Glutamatergic neuron (in vitro differentiated cells): ENCODE measurements around the gene CARD14. TPM values are rescaled to one million over a fixed set of nuclear protein-coding genes. Genes with fewer than 3 reads are reported as not detected.

ENCODE experiments used
- DNase-seq: peaks from one replicate; pipeline ENCODE4 v3.0.0; 2022
- H3K27ac Mint-ChIP-seq: one replicate; pipeline ENCODE4 v1.8.0; 2020; ENCODE audit warnings: mild to moderate bottlenecking, mixed read lengths, inconsistent platforms; ENCODE audit not compliant: unreplicated experiment
- H3K27me3 Mint-ChIP-seq: one replicate; pipeline ENCODE4 v1.8.0; 2020; ENCODE audit warnings: mild to moderate bottlenecking, moderate library complexity, mixed read lengths, inconsistent platforms; ENCODE audit not compliant: unreplicated experiment
- H3K36me3 Mint-ChIP-seq: one replicate; pipeline ENCODE4 v1.8.0; 2020; ENCODE audit warnings: mild to moderate bottlenecking, mixed read lengths, inconsistent platforms; ENCODE audit not compliant: unreplicated experiment
- H3K4me1 Mint-ChIP-seq: one replicate; pipeline ENCODE4 v1.8.0; 2020; ENCODE audit warnings: mild to moderate bottlenecking, low read depth, mixed read lengths, inconsistent platforms; ENCODE audit not compliant: unreplicated experiment
- H3K4me3 Mint-ChIP-seq: one replicate; pipeline ENCODE4 v1.8.0; 2020; ENCODE audit warnings: mild to moderate bottlenecking, mixed read lengths, inconsistent platforms; ENCODE audit not compliant: unreplicated experiment
- H3K9me3 Mint-ChIP-seq: one replicate; pipeline ENCODE4 v1.8.0; 2020; ENCODE audit warnings: mild to moderate bottlenecking, moderate library complexity, mixed read lengths, inconsistent platforms; ENCODE audit not compliant: unreplicated experiment
- total RNA-seq: library from RNA; stranded (reverse); fragmentation: NEBNext Ultra II Directional; extraction: Animal tissue kit (Norgen Biotek cat#: 25700); gene quantifications from one replicate; pipeline ENCODE4 v1.2.1, GENCODE V29; 2021; ENCODE audit not compliant: unreplicated experiment
- TF ChIP-seq, protein P1 (sequence below): fragments of 200-600 bp; sonication (generic); IDR thresholded peaks from one replicate; pipeline ENCODE4 v1.5.0; 2021; ENCODE audit not compliant: partially characterized antibody, unreplicated experiment

The CARD14 gene
- total RNA-seq, 1 donor from 2014 or later = 1.1 TPM

DNA sequence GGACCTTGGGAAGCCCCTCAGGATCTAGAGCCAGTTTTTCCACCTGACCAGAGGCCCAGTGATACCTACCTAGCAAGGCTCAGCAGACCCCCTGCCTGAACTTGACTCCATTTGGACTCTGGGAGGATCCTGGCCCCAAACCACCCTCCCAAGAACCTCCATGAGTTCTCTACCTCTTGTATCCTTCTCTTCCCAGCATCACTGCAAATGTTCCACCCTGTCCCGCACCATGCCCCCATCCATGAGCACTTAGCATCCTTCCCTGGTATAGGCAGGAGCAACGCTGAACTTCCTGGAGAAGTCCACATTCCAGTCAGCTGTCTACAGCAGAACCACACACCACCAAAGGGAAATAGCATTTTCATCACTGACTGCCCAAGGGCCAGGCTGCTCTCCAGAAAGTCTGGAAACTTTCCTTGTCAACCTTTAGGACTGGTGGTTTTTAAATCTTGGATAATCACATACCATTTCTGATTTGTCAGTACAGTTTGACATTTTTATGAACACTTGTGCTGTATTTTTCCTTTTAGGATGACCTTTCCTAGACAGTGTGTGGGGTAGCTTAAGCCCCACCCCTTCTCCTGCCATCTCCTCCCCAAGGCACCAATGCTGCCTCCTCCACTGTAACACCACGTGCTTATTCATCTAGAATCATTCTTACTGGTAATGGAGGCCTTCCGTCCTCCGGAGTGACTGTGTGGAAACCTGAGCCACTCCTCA is 36.8 kb upstream of the CARD14 start:
- Mint-ChIP-seq H3K36me3 (no peaks in the 10 kb centered on the region), H3K27me3 (no peaks in the 10 kb centered on the region)

GRCh38 chr17:80133626-80133970 is 36.2 kb upstream of the CARD14 start:
- Mint-ChIP-seq H3K36me3 (no peaks in the 10 kb centered on the region), H3K27ac (no peak overlapping the region)

More for the DNA sequence above, 36.8 kb upstream of the CARD14 start:
- Mint-ChIP-seq H3K4me3 (no peak overlapping the region), H3K9me3 (peaks cover 1% of the 10 kb centered on the region), H3K27ac (no peak overlapping the region), H3K4me1 (peaks cover 6% of the 10 kb centered on the region)
- no peak for DNase-seq
- TF ChIP-seq, protein P1, sequence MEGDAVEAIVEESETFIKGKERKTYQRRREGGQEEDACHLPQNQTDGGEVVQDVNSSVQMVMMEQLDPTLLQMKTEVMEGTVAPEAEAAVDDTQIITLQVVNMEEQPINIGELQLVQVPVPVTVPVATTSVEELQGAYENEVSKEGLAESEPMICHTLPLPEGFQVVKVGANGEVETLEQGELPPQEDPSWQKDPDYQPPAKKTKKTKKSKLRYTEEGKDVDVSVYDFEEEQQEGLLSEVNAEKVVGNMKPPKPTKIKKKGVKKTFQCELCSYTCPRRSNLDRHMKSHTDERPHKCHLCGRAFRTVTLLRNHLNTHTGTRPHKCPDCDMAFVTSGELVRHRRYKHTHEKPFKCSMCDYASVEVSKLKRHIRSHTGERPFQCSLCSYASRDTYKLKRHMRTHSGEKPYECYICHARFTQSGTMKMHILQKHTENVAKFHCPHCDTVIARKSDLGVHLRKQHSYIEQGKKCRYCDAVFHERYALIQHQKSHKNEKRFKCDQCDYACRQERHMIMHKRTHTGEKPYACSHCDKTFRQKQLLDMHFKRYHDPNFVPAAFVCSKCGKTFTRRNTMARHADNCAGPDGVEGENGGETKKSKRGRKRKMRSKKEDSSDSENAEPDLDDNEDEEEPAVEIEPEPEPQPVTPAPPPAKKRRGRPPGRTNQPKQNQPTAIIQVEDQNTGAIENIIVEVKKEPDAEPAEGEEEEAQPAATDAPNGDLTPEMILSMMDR = no peak

GRCh38 chr17:80137131-80137530 is 32.7 kb upstream of the CARD14 start:
- Mint-ChIP-seq H3K27ac (no peak overlapping the region), H3K27me3 (no peaks in the 10 kb centered on the region), H3K36me3 (no peaks in the 10 kb centered on the region), H3K4me3 (no peak overlapping the region), H3K9me3 (no peaks in the 10 kb centered on the region), H3K4me1 (no peaks in the 10 kb centered on the region)
- TF ChIP-seq, protein P1 = no peak
- DNase-seq = no peak

More at GRCh38 chr17:80133626-80133970, 36.2 kb upstream of the CARD14 start:
- DNase-seq = no peak
- TF ChIP-seq, protein P1 = no peak
- H3K9me3 Mint-ChIP-seq = peaks cover 1% of the 10 kb centered on the region
- H3K4me3 Mint-ChIP-seq = no peak overlapping the region
- H3K4me1 Mint-ChIP-seq = peaks cover 4% of the 10 kb centered on the region
- no peaks in the 10 kb centered on the region for H3K27me3 Mint-ChIP-seq

- H3K36me3 Mint-ChIP-seq = no peaks in the 10 kb centered on the region
- no peaks in the 10 kb centered on the region for H3K4me1 Mint-ChIP-seq
- H3K4me3 Mint-ChIP-seq = no peak overlapping the region
- no peaks in the 10 kb centered on the region for H3K27me3 Mint-ChIP-seq
- TF ChIP-seq, protein P1 = no peak
- H3K27ac Mint-ChIP-seq = no peak overlapping the region
- DNase-seq = no peak
- no peaks in the 10 kb centered on the region for H3K9me3 Mint-ChIP-seq
These were observed 30.9 kb upstream of the CARD14 start for GRCh38 chr17:80138856-80139426.

DNA sequence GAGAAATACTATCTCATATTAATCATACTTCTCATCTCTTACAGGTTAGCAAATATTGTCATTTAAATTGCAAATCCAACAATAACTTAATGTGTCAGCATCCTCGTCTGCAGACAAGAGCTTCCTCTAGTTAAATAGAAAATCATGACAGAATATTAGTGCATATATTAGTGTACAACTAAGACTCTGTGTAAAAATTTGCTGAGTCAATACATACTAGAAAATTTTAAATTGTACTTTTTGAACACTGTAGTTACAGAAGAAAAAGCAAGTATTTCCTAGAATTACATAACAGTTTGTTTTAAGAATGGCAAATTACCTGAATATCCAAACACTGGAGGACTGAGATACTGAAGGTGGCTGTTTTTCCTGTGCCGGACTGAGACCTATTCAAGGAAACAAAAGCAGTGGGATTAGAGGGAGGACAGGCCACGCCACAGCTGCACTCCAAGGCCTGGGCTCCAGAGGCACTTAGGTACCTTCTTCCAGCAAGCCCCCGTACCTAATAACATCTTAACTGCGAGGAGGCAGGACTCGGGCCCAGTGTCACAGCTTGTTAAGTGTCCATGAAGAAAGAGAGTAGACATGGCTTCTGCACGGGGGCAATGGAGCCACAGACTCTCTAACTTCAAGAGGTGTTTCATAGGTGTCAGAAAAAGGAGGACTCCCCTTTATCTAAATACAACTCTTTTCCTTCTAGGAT is 28.2 kb upstream of the CARD14 start:
- no peak for DNase-seq
- TF ChIP-seq, protein P1 = no peak
- no peak overlapping the region for H3K27ac Mint-ChIP-seq
- no peaks in the 10 kb centered on the region for H3K36me3 Mint-ChIP-seq
- no peak overlapping the region for H3K4me3 Mint-ChIP-seq
- H3K27me3 Mint-ChIP-seq = peaks cover 7% of the 10 kb centered on the region
- H3K9me3 Mint-ChIP-seq = peaks cover 8% of the 10 kb centered on the region
- H3K4me1 Mint-ChIP-seq = peaks cover 14% of the 10 kb centered on the region
